HG03432 (cell line): ENCODE results near the gene TMCO4.
"Not testable (repeated sequence)": the region's sequence is repeated elsewhere in the genome, so short reads cannot be mapped to it uniquely, and the experiment has no call there.

Source experiments
- ATAC-seq: cut with Tn5 transposase; IDR thresholded peaks from one replicate; pipeline ENCODE4 v1.9.1; 2021; ENCODE audit warnings: mild to moderate bottlenecking, moderate library complexity; ENCODE audit not compliant: unreplicated experiment

TMCO4 gene

DNA sequence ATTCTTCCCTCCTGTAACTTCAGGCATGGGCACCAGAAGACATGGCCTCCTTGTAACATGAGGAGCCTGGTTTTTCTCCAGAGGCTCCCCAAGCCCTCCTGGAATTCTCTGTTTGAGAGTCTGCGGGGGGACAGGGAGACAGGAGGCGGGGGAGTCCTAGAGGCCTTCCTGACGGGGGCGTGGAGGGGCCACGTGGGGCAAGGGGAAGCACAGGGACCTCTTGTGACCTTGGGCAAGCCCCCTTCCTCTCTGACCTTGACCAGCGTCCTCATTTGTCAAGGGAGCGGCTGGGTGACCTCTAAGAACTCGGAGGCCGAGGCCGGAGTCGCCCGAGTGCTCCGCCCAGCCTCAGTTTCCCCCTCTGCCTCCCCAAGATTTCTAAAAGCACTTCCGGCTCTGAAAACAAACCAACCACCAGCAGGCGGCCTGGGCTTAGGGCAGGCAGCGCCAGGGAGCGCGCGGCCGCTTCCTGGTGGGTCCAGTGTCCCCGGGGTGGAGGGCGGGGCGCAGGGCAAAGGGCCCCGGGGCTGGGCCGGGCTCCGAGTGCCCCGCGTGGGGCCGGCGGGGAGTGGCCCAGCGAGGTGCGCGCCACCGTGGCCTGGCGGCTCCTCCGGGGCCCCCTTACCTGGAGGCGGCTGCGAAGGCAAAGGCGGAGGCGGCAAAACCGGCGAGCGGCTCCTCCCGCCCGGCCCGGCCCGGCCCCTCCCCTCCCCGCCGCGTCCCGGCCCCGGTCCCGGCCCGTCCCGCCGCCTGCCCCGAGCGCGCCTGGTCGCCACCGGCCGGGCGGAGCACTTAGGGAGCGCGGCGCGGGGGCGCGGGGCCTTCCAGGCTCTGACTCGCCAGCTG lies at the start of gene TMCO4:
TMCO4 (minus strand) TSS at position 687 of the 846 bp plus-strand sequence. CDS start 19,158 bp downstream, outside the sequence.
- ATAC-seq: peak; percentile 73

DNA sequence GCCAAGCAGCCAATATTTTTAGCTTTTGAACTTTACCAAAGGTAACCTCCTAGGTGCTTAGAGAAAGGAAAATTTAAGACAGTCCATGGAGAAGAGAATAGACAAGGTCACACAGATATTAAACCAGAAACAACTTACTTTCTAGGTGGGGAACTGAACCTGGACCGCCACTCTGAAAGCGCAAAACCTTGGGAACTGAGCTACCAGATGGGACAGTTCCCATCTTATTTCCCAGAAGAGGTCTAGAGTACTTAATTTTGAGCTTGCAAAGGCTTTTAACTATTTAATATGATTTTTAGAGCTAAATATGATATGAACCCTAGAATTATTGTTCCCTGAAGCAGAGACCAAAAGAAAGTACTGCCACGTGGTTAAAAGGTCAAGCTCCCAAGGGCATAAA lies 49.6 kb upstream of the TMCO4 start:
- not testable (repeated sequence) for ATAC-seq

DNA sequence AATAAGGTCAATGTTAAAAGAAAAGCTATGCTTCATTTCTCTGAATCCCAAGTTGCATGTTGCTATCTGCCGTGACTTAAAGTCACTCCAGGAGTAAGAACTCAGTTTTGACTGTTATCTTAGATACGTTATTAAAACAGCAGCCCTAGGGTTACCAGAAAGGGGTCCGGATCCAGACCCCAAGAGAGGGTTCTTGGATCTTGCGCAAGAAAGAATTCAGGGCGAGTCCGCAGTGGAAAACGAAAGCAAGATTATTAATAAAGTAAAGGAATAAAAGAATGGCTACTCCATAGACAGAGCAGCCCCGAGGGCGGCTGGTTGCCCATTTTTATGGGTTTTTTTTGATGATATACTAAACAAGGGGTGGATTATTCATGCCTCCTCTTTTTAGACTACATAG lies 47.6 kb upstream of the TMCO4 start:
- ATAC-seq: not testable (repeated sequence)

DNA sequence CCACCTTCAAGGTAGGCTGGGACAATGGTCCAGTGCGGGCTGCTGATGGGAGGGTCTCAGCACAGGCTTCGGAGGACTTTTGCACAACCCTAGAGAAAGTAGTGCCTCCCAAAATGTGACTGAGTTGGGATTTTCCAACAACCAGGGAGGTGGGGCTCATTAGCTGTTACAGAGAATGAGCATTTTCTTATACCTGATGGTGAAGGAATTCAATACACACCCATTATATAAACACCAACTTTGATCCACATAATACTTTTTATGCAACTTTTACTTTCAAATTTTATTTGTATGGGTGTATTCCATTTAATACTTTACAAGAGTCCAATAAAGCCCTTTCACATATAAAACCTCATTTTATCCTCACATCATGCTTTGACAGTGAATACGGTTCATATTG lies 46.6 kb upstream of the TMCO4 start:
- no peak for ATAC-seq

DNA sequence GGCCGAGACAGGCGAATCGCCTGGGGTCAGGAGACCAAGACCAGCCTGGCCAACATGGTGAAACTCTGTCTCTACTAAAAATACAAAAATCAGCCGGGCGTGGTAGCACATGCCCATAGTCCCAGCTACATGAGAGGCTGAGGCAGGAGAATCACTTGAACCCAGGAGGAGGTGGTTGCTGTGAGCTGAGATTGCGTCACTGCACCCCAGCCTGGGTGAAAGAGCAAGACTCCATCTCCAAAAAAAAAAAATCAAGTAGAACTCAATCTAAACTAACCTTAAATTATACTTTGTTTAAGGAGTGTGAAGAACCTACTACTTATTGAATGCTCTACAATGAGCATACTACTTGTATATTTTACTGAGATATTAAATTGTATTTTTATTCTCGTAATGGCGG lies 45.8 kb upstream of the TMCO4 start:
- ATAC-seq: no peak

DNA sequence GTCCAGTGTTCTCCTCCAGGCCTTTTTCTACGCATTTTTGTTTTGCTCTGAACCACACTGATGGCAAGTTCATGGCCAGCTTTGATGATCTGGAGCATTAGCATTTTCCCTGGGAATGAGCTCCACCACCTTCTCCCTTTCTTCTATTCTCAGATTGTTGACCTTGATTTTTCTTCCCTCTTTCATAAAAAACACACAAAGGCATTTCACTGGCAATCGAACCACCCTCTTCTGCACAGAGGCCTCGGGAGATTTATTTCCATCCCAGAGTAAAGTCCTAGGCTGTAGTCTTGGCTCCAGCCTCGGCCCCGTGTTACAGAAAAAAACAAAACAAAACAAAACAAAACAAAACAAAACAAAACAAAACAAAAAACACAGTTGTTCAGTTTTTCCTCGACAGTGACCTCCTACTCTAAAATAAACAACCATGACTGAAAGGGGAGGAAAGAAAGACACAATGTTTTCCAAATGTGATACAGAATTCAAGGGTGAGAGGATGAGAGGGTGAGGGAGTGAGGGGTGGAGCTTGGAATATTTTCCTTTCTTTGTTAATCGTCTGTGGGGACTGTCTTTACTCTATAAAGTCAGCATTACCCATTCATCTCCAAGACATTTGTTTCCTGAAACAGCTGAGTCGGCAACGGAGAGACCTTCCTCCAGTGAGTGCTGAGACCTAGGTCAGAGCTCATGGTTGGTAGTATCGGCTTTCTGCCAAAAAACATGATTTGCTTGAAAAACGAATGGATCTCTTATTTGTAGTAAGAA lies 45.2 kb upstream of the TMCO4 start:
- ATAC-seq: no peak

DNA sequence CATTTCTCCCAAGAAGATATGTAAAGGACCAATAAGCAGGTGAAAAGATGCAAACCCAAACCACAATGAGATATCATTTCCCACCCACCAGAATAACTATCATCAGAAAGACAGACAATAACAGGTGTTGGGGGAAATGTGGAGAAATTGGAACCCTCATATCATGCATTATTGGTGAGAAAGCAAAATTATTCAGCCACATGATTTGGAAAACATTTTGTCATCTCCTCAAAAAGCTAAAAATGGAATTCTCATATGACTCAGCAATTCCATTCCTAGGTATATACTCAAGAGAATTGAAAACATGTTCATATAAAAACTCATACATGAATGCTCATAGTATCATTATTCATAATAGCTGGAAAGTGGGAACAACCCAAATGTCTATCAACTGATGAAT lies 40.5 kb upstream of the TMCO4 start:
- ATAC-seq: no peak

DNA sequence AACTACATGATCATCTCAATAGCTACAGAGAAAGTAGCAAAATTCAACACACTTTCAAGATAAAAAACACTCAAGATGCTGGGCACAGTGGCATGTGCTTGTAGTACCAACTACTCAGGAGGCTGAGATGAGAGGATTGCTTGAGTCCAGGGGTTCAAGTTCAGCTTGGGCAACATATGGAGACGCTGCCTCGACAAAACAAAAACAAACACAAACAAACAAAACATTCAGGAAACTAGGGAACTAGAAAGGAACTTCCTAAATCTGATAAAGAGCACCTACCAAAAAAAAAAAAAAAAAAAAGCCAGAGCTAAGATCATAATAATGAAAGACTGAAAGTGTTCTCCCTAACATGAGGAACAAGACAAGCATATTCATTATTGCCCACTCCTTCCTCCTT lies 38.1 kb upstream of the TMCO4 start:
- ATAC-seq: no peak

DNA sequence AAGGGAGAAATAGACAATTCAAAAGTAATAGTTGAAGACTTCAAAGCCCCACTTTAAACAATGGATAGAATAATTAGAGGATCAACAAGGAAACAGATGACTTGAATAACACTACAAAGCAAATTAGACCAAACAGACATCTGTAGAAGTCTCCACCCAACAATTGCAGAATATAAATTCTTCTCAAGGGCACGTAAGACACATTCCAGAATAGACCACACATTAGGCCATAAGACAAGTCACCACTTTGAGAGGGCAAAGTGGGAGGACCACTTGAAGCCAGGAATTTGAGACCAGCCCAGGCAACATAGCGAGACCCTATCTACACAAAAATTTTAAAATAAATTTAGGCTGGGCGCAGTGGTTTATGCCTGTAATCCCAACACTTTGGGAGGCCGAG lies 35.9 kb upstream of the TMCO4 start:
- no peak for ATAC-seq

DNA sequence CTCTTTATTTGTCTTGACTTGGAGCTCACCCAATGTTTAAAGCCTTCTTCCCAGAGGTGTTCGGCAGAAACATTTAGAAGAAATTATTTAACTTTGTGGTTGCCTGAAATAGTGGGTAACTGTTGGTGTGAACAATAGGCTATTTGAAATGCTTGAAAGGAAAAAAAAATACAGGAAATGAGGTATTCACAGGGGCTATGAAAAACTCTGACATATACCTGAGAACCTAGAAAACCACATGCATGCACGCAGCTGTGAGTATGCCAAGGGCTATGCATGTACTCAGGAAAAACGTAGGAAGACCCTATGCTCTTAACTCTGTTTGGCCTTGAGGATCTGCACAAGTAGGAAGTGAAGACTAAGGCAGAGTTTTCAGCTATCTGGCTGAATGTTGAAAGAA lies 31.7 kb upstream of the TMCO4 start:
- ATAC-seq: no peak

DNA sequence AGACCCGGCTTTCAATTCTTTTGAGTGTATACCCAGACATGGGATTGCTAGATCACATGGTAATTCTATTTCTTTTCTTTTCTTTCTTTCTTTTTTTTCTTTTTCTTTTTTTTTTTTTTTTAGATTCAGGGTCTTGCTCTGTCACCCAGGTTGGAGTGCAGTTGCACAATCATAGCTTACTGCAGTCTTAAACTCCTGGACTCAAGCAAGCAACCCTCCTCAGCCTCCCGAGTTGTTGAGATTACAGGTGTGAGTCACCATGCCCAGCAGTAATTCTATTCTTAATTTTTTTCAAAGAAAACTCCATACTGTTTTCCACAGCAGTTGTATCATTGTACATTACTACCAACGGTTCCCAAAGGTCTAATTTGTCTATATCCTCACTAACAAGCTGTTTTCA lies 28.8 kb upstream of the TMCO4 start:
- ATAC-seq: no peak

DNA sequence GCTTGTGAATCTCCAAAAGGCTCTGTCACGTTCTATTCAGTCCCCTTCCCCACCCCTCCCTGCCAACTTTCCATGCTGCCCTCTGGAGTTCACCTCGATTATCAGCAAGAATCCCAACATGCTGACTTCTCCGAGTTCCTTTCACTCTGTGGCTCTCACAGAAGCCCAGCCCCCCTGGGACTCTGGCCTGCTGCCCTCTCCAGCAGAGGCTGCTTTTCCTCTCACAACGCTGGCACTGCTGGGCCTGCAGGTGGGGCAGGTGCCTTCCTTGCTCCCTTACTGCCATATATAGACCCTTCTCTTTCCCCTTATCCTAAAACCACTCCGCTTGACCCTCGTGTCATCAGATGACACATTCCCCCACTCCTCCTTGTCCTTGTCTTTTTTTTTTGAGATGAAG lies 25.6 kb upstream of the TMCO4 start:
- no peak for ATAC-seq

DNA sequence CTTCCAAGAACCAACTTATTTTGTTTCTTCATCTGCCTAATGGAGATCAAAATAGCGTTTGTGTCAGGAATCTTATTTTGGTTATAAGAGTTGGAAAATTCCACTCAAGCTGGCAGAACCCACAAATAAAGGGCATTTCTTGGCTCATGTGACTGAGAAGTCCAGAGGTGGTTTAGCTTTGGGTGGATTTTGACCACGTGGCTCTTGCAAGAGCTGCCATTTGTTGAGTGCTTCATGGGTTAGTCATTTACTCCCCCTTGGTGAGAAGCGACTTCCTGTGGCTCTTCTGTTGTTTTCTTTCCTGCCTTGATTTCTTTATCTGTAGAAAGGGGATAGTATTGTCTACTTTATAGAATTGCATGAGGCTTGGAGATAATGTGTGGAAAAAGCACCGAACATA lies 24.8 kb upstream of the TMCO4 start:
- ATAC-seq: no peak

DNA sequence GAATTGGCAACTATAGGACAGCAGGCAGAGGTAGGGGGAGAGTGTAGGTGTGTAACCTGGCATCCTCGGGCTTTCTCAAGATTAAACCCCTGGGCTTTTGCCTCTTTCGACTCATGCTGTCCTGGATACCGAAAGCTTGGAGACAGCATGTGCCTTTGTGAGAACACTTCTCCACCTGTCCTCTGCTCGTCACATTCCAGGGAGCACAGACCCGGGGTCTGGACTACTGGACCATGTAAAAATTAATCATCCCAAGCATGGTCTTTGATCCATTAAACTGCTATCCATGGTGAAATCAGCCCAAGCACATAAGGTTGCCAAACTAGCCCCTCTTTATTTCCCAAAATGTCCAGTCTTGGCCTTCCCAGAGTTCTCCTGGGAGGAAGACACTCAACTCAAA lies 24.3 kb upstream of the TMCO4 start:
- no peak for ATAC-seq

DNA sequence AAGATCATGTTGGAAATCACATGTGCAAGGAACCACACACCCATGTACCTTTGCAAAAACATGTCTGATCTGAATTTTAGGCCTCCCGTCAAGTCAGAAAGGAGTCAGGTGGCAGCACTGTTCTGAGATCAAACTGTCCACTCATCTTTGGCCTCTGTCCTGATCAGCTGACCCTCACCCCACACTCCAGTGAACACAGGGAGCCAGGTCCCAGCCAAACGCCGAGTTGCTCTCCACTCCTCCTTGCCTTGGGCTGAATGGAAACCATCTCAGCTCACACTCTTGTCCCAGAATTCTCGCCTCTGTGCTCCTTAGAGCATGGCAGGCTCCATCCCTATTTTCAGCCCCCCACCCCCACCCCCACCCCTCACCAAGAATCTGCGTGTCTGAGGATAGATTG lies 20.0 kb upstream of the TMCO4 start:
- no peak for ATAC-seq

DNA sequence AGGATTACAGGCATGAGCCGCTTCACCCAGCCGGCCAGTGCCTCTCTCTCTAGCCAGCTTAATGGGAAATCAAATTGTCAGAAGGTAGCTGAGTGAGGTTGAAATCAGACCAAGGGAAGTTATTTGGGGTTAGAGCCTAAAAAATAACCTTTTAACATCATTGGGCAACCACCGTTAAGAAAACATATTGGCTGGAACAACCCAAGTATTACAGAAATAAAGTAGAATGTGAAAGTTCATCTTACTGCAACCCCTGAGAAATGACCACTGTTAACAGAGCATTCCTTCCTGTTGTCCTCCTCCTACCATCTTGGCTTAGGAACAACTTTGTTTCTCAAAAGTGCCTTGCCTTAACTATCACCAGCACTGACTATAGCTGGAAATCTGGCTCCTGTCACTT lies 18.6 kb upstream of the TMCO4 start:
- ATAC-seq: no peak

DNA sequence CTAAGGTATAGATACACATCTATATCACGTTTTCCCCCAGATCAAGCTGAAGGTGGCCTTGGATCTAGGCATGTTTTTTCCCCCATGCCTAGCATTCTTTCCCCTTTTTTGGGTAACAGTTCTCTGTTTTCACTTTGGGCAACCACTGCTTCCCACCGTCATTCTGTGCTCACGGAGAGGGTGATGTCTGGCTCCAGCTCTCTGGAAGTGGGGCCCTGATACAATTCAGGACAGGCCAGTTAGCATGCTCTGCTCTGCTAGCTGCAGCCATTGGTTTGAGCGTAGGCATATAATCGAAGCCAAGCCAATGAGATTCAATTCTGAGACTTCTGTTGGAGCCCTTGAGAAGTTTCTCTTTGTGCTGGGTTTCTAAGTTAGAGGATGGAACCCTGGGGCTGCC lies 17.4 kb upstream of the TMCO4 start:
- ATAC-seq: no peak

DNA sequence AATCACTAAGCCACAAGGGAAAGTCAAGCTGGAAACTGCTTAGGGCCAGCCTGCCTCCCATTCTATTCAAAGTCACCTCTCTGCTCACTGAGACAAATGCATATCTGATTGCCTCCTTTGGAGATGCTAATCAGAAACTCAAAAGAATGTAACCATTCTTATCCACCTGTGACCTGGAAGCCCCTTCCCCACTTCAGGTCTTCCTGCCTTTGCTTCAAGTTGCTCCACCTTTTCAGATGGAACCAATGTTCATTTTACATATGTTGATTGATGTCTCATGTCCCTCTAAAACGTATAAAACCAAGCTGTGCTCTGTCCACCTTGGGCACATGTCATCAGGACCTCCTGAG lies 17.0 kb upstream of the TMCO4 start:
- ATAC-seq: not testable (repeated sequence)

DNA sequence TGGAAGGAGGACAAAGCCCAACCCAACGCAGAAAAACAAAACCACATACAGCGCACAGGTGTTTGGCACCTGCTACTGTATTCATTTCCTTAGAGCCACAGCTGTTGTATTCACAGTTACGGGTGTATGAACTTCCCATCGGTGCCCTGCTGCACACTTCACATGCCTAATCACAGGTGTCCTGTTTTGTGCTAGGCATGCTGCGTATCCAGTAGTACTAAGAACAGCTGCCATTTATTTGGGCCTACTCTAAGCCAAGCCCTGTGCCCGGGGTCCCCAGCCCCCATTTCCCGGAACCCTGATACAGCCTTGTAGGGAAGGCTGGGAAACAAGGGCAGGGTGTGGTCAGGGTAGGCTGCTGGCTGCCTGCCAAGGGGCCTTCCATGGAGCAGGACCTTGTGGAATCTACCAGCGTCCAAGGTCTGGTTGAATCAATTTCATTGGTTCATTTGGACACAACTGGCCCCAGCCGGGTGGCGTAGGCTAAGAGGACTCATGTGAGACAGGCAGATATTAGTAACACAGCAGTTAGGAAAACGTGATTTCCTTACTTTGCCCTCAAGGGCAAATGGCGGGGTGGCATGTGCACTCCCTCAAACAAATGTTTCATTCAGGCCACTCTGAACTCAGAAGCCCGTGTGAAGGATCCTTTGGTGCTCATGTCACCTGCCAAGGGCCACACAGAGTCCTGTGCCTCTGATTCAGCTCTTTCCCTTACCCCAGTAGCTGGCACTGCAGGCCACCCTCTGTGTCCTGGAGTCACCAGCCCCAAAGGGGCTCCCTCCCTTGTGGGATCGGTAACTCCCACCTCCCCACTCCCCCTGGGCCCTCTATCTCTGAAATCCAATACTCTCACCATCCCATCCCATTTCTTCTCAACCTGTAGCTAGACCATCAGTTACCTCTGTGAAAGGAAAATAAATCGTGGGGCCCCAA lies 16.4 kb upstream of the TMCO4 start:
- no peak for ATAC-seq

DNA sequence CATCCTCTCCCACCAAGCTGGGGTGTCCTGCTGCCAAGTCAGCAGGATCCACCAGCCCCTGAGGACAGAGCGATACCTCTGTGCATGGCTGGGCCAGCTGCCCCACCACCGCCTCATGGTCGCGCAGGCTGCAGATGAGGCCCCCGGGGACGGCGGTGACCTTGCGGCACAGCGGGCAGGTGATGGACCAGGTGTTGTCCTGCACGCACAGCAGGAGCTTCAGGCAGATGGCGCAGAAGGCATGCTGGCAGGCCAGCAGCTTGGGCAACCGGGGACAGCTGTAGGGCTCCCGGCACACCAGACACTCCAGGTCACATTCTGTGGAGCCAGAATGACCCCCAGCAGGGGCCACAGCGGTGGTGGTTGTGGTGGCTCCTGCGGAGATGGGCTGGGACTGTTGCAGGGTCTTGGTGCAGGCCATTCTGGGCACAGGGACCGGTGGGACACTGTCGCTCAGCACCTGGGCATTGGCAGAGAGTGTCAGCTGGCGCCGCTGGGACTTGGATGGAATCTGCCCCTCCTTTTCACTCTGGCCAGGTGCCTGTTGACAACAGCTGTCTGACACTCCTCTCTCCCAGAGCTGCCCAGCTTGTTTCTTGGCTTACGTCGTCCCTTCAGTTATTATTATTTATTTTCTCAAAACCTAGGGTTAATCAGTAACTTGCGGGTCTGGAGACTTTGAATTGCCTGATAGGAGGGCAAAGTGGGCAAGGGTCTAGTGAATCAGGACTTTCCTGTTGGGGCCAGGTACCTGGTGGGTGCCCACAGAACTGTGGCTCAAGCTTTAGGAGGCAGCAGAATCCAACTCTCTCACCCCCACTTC lies 15.2 kb upstream of the TMCO4 start, which contains the start of gene RNF186:
RNF186 (minus strand) TSS at position 603 of the 823 bp plus-strand sequence; CDS start at position 421, 182 bp downstream.
- no peak for ATAC-seq
